HG02798 (cell line): ENCODE data around the gene HOXB13.

Source experiments
- ATAC-seq: cut with Tn5 transposase; IDR thresholded peaks from one replicate; pipeline ENCODE4 v1.9.1; 2021; ENCODE audit warnings: mild to moderate bottlenecking; ENCODE audit not compliant: unreplicated experiment, poor library complexity

Gene HOXB13

DNA sequence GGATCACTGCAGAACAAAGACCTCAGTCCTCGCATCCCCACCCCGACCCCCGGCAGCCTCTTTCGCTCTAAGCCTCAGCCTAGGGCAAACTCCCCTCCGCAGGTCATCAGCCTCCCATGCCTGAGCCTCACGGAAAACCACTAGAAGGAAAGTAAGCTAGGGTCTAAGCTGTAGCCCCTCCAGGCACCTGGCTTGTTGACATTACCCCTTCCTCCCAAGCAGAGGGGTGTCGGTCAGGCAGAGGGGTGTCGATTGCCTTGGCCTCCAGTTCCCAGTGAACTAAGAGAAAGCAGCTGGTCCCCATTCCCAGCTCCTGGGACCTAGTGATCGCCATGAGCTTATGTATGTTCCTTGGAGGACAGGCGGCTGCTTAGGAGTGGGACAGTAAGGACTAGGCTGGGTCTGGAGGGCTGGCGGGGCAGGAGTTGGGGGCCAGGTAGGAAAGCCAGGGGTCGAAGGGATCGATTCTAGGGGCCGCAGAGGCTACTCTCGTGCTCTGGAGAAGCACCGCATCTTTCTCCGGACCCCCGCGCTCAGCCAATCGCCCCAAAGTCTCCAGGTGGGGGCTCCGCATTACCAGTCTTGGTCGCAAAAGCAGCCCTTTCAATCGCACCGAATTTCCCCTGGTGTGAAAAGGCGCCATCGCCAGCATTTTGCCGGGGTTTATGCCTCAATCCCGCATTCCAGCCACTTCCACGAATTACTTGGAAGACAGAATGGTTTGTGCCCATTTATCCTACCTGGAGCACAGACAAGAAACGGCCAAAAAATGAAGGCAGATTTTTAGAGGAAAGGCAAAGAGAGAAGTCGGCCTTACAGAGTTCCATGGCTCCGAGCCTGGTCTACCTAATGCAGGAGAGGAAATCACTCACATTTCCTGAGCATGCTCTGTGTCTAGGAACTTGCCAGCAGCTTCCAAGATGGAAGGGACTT is 21.3 kb upstream of the HOXB13 start:
- ATAC-seq = no peak

DNA sequence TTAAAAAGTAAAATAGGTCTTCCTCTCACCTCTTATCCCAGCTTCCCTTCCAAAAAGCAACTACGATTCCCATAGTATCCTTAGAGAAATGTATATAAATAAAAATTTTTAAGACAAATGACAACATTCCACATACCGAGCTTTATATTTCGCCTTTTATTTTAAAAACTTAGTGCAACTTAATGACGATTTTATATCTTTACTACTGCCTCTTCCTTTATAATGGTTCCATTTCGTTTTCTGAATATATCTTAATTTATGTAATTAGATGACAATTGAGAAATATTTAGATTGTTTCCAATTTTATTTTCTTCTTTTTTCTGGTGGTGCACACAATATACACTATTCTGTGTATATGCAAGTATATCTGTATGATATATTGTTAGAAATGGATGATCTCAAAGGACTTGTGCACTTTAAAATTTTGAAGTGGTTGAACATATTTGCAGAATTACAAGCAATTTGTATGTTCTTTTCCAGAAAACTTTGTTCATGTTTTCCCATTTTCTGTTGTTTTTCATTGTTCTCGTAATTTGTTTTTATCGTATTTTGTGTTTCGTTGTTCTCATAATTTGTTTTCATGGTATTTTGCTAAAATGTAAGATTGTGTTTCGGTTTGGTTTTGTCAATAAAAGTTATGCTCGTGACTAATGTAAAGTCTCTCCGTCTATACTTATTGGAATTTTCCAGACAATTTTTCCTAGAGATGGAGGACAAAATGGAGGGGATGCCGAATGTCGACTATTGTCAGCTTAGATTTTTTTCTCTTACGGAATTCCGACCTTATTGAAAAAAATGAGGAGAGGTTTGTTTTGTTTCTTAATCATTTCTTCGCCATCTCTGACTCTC is 20.4 kb upstream of the HOXB13 start:
- ATAC-seq = no peak

DNA sequence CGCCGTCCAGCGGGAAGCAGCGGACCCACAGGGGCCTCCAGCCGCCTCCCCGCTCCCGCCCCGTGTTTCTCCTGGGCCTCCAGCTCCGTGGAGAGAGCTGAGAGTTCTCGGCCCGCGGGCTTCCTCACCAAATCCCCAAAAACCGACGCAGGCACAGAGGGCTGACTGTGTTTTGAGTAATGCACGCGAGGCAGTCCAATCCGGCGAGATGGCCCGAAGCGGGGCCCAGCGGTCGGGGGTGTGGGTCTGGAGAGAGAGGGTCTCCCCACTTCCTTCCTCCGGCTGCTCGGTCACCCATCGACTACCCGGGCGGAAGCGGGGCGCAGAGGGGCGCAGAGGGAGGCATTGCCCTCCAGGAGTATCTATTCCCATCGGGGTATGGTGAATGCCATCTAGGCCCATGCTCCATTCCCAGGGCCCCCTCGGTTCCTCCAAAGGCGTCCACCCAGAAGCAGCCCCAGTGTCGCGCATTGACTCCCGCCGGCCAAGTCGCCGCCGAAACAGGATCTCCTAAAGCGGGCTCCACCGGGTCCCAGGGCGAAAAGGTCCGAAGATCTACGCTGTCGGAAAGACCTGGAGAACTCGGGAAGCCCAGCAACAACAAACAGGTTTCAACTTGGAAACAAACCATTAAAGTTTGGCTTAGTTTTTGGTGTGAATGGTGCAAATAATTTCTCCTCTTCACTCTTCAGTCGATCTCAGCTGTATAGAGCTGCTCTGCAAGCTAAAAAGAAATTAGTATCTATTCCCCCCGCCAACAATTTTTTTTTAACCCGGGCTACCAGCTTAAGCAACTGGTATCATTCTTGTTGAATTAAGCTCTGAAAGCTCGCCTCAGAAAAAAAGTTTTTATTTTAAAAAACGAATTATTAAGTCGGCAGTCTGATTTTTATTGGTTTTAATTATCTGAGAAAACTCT is 19.2 kb upstream of the HOXB13 start:
- no peak for ATAC-seq

DNA sequence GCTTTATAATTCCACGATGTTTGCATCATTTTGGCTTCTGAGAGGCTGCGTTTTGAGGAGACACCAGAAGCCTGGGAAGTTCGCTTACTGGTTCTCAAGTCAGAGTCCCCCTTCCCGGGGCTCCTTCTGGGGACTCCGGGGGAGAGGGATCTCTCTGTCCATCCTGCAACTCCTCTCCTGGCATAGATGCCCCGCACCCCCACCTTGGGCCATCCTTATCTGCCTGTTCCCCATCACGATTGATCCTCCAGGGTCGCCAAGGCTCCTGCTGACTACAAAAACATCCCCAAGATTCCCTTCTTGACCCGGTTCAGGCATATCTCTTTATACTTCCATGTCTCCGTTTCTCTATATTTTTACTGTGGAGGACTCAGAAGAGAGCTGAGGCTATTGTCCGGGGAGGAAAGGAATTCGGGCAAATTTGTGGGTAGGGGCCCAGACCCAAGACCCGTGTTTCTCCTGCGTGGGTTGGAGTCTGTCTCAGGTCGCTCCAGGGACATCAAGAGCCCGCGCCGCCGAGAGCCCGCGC is 18.4 kb upstream of the HOXB13 start:
- no peak for ATAC-seq

DNA sequence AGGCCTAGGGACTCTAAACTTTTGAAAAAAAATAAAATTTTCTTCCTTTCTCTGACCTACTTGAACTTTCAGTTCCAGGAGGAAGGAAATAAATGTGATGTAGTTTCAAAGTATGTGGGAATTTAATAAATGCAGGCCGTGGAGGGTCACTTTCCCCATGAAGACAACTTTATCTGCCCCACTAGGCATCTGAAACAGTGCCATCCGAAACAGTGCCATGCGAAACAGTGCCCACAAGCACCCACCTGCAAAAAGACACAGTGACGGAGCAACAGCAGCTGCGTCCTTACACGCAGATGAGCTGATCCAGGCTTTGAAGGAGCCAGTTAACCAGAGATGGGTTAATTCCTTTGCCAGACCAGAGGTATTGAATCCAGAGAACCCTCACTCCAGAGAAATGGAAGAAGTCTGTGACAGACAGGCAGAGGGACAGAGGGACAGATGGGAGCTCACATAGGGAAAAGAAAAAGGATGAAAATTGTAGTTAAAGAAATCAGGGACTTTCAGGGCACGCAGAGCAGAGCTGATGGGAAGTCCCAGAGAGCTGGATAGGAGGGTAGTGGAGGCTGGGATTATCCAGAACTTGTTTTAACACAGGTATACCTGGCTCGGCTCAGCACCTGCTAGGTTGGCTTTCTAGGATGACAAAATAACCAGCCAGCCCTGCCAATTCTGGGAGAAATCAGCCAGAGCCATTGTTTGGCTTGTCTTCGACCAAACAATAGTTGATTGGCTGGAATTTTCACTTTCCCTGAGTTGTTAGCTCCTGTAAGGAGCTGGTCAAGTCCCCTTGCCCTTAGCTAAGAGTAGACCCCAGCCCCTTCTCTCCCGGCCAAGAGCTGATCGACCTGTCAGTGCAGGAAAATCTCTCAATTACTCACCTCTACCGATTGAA is 17.1 kb upstream of the HOXB13 start:
- no peak for ATAC-seq

DNA sequence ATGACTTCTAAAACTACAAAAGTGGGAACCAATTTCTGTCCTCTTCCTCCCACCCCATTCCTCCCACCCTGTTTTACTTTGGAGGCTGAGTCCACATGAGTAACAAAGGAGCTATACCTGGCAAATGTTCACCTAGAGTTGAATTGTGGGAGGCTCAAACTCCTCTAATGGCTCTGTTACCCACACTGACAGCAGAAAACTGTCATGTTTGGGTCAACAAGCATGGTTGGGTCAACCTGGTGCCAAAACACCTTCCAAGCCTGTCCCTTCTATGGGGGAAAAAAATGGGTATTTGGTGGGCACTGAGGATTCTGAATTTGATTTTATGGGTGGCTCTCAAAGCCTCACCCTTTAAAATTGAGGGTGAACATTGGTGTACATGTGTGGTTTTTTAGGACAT is 12.0 kb upstream of the HOXB13 start:
- no peak for ATAC-seq

DNA sequence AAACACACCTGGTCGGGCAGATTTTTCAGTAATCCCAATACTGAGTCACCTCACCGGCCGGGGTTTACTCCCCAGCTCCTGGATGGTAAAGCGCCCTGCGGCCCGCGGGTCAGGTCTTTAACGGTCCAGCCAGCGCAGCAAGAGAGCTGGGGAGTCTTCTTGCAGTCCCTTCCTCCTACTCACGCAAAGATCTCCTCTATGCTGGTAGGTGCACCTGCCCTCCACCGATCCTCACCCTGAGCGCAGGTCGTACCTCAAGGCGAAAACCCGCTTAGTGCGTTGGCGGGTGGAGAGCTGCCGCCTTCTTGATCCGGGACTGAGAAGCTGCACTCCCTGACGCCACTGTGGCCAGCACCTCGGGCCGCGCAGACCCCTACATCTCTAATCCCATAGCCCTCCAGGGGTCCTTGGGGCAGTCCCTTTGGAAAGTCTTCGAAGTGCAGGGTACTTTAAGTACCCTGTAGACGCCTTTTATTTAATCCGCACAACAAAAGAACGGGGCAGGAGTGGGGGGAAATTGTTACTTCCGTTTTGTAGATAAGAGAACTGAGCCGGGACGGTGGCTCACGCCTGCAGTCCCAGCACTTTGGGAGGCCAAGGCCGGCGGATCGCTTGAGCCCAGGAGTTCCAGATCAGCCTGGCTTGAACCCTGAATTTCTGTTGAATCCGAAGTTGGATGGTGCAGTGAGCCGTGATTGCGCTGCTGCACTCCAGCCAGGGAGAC is 10.4 kb upstream of the HOXB13 start:
- no peak for ATAC-seq

DNA sequence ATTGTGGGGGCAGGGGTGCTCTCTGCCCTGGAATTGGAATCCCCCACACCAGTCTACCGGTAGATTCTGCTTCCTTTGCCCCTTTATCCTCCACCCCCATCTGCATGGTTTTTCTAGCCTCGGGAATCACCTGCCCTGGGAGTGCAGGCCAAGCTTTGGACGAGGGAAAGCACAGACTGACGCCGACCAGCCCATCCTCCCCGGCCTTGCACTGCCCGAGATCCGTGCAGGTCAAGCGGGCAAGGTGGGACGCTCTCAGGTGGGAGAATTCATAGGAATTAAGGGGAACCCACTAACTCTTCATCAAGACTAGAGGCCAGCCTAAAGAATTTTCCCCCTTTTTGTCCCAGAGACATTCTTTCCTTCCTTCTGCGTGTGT is 9.9 kb upstream of the HOXB13 start:
- no peak for ATAC-seq

GRCh38 chr17:48737330-48738043 is 8.9 kb upstream of the HOXB13 start:
- no peak for ATAC-seq

DNA sequence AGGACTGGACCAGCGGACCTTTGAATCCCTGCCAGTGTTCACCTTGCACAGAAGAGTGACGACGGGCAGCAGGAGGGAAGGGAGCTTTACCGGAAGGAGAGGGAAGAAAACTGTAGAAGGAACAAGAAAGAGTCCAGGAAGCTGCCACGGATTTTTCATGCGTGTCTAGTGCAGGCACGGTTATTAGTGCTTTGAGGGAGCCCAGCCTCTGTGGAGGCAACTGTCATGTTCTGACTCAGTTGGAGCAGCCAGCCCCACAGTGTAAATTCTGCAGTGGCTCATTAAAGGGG is 6.5 kb upstream of the HOXB13 start:
- ATAC-seq = no peak

DNA sequence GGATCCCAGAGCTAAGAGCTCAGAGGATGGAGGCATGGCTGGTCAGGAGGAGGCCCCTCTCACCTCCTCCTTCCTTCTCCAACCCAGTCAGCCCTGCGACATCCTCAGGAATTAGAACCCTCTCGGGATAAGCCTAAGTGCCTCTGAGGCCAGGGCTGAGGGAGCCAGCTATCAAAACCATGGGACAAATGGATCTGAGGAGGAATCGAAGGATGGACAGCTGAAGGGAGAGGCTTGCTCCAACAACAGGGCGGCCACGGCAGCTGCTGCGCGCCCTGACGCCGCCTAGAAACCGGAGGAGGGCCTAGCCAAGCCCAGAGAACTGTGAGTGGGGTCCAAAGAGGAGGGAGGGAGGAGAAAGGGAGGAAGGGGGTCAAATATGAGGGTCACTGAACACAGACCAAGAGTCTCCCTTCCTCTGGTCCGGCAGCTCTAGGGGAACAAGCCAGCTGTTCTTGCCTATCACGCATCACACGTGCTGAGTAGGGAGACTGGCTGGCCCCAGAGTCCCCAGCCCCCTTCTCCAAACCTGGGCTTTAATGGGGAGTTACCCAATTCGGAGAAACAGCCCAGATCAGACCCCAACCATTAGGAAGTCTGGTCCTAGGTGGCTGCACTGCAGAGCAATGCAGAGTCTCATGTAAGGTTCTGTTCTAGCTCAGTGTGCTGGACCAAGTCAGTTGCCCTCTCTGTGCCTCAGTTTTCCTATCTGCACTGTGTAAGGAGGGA is 5.9 kb upstream of the HOXB13 start:
- ATAC-seq = no peak

DNA sequence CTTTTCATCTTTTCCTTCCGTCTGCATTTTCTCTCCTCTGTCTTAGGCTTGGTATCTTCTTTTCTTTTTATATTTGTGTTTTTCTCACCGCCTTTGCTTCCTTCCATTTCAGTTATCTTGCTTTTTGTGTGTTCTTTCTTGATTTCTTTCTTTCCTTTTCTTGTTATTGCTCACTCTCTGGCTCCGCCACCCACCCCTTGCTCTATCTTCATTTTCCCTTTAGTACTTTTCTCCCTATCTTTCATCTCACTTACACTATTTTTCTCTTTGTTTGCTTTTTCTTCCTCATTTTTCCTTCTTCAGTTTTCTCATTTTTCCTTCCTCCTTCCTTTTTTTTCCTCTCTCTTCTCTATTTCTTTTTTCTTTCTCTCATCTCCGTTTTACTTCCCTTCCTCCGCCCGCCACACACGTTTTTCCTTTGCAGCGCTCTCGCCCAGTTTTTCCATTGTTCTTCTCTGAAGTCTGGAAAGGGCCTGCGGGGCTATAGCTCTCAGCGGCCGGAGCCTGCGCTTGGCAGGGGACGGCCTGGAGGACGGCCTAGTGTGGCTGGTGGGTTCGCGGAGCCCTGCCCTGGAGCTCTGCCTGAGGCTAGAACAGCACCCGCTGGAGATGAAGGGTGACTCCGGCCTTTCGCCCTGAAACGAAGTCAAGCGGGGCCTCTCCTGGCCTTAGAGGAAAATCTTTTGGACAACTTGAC is 5.2 kb upstream of the HOXB13 start:
- ATAC-seq = no peak

- ATAC-seq = no peak
Measured at GRCh38 chr17:48732688-48733629, 4.4 kb upstream of the HOXB13 start.

GRCh38 chr17:48731355-48731754 is 2.8 kb upstream of the HOXB13 start:
- no peak for ATAC-seq

DNA sequence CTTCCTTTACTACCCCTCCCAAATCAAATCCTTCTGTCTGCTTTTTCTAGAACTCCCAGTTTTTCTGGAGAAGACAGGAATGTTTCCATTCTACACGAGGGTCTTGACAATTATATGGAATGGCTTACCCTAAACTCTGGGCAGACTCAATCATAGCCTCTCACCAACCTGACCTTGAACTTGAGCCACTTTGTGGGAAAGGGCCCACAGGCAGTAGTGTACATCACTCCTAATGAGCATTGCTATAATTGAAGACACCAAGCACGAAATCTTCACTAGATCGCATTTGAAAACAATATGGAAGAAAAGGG is 1.6 kb upstream of the HOXB13 start:
- ATAC-seq = no peak
